Measurements from ENCODE around the gene MAN2A2.

MAN2A2 gene

DNA sequence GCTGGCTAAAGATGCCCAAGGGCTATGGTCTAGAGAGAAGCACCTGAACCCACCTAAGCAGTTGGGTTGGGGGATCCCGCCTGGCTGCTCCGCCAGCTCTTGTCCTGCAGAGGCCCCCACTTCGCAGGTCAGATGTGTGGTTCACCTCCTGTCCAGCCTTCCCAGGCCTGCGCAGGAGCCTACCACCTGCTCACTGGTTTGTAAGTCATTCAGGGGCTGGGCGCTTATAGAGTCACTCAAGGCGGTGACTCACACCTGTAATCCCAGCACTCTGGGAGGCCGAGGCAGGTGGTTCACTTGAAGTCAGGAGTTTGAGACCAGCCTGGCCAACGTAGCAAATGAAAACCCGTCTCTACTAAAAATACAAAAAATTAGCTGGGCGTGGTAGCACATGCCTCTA lies 38.6 kb upstream of the MAN2A2 start:
- DNase-seq = no peak
- TF ChIP-seq, protein P1, sequence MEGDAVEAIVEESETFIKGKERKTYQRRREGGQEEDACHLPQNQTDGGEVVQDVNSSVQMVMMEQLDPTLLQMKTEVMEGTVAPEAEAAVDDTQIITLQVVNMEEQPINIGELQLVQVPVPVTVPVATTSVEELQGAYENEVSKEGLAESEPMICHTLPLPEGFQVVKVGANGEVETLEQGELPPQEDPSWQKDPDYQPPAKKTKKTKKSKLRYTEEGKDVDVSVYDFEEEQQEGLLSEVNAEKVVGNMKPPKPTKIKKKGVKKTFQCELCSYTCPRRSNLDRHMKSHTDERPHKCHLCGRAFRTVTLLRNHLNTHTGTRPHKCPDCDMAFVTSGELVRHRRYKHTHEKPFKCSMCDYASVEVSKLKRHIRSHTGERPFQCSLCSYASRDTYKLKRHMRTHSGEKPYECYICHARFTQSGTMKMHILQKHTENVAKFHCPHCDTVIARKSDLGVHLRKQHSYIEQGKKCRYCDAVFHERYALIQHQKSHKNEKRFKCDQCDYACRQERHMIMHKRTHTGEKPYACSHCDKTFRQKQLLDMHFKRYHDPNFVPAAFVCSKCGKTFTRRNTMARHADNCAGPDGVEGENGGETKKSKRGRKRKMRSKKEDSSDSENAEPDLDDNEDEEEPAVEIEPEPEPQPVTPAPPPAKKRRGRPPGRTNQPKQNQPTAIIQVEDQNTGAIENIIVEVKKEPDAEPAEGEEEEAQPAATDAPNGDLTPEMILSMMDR (IDR thresholded peaks at IDR 0.05; ENCODE audit: low read depth, low read length, missing control alignments) = no peak
- H3K4me3 ChIP-seq (ENCODE audit: low read depth, low read length) = no peak overlapping the region
- in situ Hi-C loops (cut with HindIII; ENCODE audit: low pct_ligation_motif_present, low sequenced_read_pairs) = no loop called here
- no peaks in the 10 kb centered on the region for H3K36me3 ChIP-seq (replicated peaks)
- H3K27ac ChIP-seq = no peak overlapping the region
- no peaks in the 10 kb centered on the region for H3K27me3 ChIP-seq (replicated peaks)

DNA sequence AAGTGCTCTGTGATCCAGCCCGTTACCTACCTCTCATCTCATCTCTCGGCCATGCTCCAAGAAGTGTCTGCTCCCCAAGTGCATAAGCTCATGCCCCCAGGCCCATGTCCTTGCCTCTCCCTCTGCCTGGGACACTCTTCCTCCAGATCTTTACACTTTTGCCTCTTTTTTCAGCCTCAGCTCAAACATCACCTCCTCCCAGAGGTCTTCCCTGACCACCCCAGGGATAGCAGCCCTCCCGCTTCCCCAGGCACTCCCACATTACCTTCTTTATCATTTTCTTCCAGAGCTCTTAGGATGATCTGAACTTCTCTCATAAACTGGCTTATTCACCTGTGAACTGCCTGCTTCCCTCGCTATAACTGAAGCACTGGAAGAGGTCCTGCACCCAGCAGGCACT lies 37.4 kb upstream of the MAN2A2 start:
- no peak for DNase-seq
- no peak overlapping the region for H3K4me3 ChIP-seq (ENCODE audit: low read depth, low read length)
- in situ Hi-C loops (cut with HindIII; ENCODE audit: low pct_ligation_motif_present, low sequenced_read_pairs) = no loop called here
- no peaks in the 10 kb centered on the region for H3K27me3 ChIP-seq (replicated peaks)
- TF ChIP-seq, protein P1 (IDR thresholded peaks at IDR 0.05; ENCODE audit: low read depth, low read length, missing control alignments) = no peak
- no peak overlapping the region for H3K27ac ChIP-seq
- H3K36me3 ChIP-seq (replicated peaks) = no peaks in the 10 kb centered on the region

DNA sequence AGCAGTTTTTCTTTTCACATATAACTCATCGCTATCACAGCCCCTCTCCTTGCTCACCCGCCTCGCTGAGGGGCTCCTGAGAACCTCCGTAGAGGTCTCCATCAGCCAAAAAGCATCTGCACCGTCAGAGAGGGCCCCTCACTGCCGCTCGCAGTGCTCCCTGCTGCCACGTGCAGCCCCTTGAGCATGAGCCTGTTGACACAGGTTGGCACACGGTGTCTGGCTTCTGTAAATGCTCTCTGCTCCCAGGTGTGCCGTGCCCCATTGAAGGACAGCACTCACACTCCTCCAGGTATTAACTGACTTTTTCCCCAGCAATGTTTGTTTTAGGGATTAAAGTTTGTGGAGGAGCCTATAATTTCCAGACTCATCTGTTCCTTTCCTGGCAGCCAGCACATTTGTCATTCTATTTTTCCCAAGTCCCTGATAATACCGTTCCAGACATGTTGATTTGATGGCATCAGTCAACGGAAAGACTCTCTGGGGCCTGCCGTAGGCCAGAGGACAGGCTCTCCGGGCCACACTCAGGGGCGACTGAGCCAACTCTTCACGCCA lies 36.9 kb upstream of the MAN2A2 start:
- Histone ChIP-seq H3K27ac (no peak overlapping the region), H3K27me3 (replicated peaks) (no peaks in the 10 kb centered on the region), H3K36me3 (replicated peaks) (no peaks in the 10 kb centered on the region), H3K4me3 (ENCODE audit: low read depth, low read length) (no peak overlapping the region)
- DNase-seq = no peak
- in situ Hi-C loops (cut with HindIII; ENCODE audit: low pct_ligation_motif_present, low sequenced_read_pairs) = no loop called here
- TF ChIP-seq, protein P1 (IDR thresholded peaks at IDR 0.05; ENCODE audit: low read depth, low read length, missing control alignments) = no peak

DNA sequence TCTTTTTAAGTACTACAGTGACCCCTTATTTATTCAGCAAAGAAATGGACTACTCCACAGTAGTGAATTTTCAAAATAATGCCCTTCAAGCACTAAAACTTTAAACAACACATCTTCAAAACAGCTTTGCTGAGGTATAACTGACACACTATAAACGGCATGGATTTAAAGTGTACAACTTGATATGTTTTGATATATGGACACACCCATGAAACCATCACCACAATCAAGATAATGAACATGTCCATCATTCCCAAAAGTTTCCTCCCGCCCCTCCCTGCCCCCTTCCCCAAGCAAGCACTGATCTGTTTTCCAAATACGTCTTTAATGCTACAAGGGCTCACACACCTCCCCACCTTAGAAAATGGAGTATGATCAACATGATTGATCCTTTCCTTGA lies 36.3 kb upstream of the MAN2A2 start:
- Histone ChIP-seq H3K27ac (no peak overlapping the region), H3K36me3 (replicated peaks) (no peaks in the 10 kb centered on the region), H3K4me3 (ENCODE audit: low read depth, low read length) (no peak overlapping the region), H3K27me3 (replicated peaks) (no peaks in the 10 kb centered on the region)
- in situ Hi-C loops (cut with HindIII; ENCODE audit: low pct_ligation_motif_present, low sequenced_read_pairs) = no loop called here
- no peak for DNase-seq
- TF ChIP-seq, protein P1 (IDR thresholded peaks at IDR 0.05; ENCODE audit: low read depth, low read length, missing control alignments) = no peak

DNA sequence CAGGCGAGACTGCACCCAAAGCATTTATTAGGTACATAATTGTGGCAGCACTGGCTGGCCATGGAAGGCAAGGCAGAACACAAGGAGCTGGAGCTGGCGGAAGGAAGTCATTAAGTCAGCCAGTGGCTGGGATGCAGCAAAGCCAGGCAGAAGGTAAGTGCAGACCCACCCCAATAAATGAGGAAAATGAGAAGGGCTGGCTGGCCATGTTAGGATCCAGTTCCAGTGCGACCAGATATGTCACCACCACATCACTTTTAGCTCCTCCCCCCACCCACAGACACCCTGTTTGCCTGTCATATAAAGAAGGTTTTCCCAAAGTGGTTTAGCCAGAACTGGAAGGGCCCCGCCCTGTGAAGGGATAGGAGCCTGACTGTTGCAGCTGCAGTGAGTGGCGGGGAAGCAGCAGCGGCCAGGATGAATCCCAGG lies 34.8 kb upstream of the MAN2A2 start, which contains the start of gene FURIN:
TSS of gene FURIN (plus strand) at position 328 of the 429 bp plus-strand sequence. CDS start 7,153 bp downstream, outside the sequence.
- Histone ChIP-seq H3K36me3 (replicated peaks) (peaks cover 3% of the 10 kb centered on the region), H3K27me3 (replicated peaks) (no peaks in the 10 kb centered on the region), H3K27ac (peak within 1 kb of the TSS; percentile 91), H3K4me3 (ENCODE audit: low read depth, low read length) (no peak within 1 kb of the TSS)
- in situ Hi-C loops (cut with HindIII; ENCODE audit: low pct_ligation_motif_present, low sequenced_read_pairs) = no loop called here
- no peak for DNase-seq
- TF ChIP-seq, protein P1 (IDR thresholded peaks at IDR 0.05; ENCODE audit: low read depth, low read length, missing control alignments) = no peak

DNA sequence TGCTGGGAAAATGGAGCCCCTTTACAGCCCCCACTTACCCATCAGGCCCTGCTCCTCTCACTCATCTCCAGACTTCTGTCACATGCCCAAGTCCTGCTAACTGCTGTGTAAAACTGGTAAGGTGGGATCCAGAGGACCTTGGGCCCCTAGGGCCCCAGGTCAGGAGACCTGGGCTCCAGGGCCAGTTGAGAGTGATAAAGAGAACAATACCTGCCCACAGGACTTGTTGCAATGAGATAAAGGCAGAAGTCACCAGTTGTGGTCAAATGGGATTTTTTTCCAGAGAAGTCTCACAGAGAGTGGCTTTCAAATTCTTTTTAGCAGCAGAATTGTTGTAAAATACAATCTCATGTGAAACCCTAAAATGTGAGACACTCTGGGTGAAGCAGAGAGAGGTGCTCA lies 34.0 kb upstream of the MAN2A2 start:
- Histone ChIP-seq H3K4me3 (ENCODE audit: low read depth, low read length) (no peak overlapping the region), H3K27me3 (replicated peaks) (no peaks in the 10 kb centered on the region), H3K36me3 (replicated peaks) (peaks cover 3% of the 10 kb centered on the region), H3K27ac (peak overlapping the region; percentile 91)
- DNase-seq = no peak
- TF ChIP-seq, protein P1 (IDR thresholded peaks at IDR 0.05; ENCODE audit: low read depth, low read length, missing control alignments) = no peak
- in situ Hi-C loops (cut with HindIII; ENCODE audit: low pct_ligation_motif_present, low sequenced_read_pairs) = no loop called here
